Keratinocyte (primary cell): ENCODE data around the gene TMEM218.

ENCODE experiments used
- CTCF ChIP-seq, 3 experiments: IDR thresholded peaks in 1 of 3; conservative IDR thresholded peaks in 1 of 3; optimal IDR thresholded peaks in 1 of 3; 2 replicates in 2 of 3; 3 replicates in 1 of 3; pipeline versions ENCODE3 to v1.5.1; 2011; ENCODE audit warnings: low read length in 3 of 3, mild to moderate bottlenecking in 3 of 3, moderate library complexity in 2 of 3, control low read depth in 1 of 3, inconsistent platforms in 1 of 3; ENCODE audit not compliant: insufficient read depth in 2 of 3; ENCODE audit errors: extremely low read depth in 1 of 3
- EZH2 ChIP-seq: IDR thresholded peaks from one replicate; pipeline ENCODE4 v1.6.1; 2012; ENCODE audit warnings: inconsistent platforms, mild to moderate bottlenecking, low read length, moderate library complexity

DNA sequence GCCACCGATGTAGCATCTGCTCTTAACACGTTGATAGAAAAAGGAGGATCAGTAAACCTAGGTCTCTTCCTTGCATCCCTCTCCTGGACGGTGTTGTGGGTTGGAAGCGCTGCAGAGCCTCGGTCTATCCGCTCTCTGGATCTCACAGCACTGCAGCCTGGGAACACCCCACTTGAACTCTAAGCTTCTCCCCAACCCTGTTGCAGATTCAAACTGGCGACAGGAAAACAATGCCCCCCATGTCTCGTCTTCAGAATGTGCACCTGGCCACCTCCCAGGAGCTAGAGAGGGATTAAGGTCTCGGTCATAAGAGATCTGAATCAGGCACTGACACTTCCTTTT, 454 bp downstream of the TMEM218 start:
- no peak for TF ChIP-seq CTCF (optimal IDR thresholded peaks at IDR 0.05 in 1 of 3, IDR thresholded peaks at IDR 0.05 in 1 of 3, conservative IDR thresholded peaks at IDR 0.05 in 1 of 3; ENCODE audit: extremely low read depth in 1 of 3, insufficient read depth in 2 of 3, low read length in 3 of 3)
- TF ChIP-seq EZH2 = no peak
